Glutamatergic neuron (in vitro differentiated cells): Measurements from ENCODE around the gene FAM8A1. TPM values are rescaled to one million over a fixed set of nuclear protein-coding genes. Genes with fewer than 3 reads are reported as not detected.
A peak's percentile ranks its signal among the peaks of the same experiment; 100 is the strongest.

Experiments used
- DNase-seq: peaks from one replicate; pipeline ENCODE4 v3.0.0; 2022
- H3K27ac Mint-ChIP-seq: one replicate; pipeline ENCODE4 v1.8.0; 2020; ENCODE audit warnings: mild to moderate bottlenecking, mixed read lengths, inconsistent platforms; ENCODE audit not compliant: unreplicated experiment
- H3K27me3 Mint-ChIP-seq: one replicate; pipeline ENCODE4 v1.8.0; 2020; ENCODE audit warnings: mild to moderate bottlenecking, moderate library complexity, mixed read lengths, inconsistent platforms; ENCODE audit not compliant: unreplicated experiment
- H3K36me3 Mint-ChIP-seq: one replicate; pipeline ENCODE4 v1.8.0; 2020; ENCODE audit warnings: mild to moderate bottlenecking, mixed read lengths, inconsistent platforms; ENCODE audit not compliant: unreplicated experiment
- H3K4me1 Mint-ChIP-seq: one replicate; pipeline ENCODE4 v1.8.0; 2020; ENCODE audit warnings: mild to moderate bottlenecking, low read depth, mixed read lengths, inconsistent platforms; ENCODE audit not compliant: unreplicated experiment
- H3K4me3 Mint-ChIP-seq: one replicate; pipeline ENCODE4 v1.8.0; 2020; ENCODE audit warnings: mild to moderate bottlenecking, mixed read lengths, inconsistent platforms; ENCODE audit not compliant: unreplicated experiment
- H3K9me3 Mint-ChIP-seq: one replicate; pipeline ENCODE4 v1.8.0; 2020; ENCODE audit warnings: mild to moderate bottlenecking, moderate library complexity, mixed read lengths, inconsistent platforms; ENCODE audit not compliant: unreplicated experiment
- total RNA-seq: library from RNA; stranded (reverse); fragmentation: NEBNext Ultra II Directional; extraction: Animal tissue kit (Norgen Biotek cat#: 25700); gene quantifications from one replicate; pipeline ENCODE4 v1.2.1, GENCODE V29; 2021; ENCODE audit not compliant: unreplicated experiment
- TF ChIP-seq, protein P1 (sequence below): fragments of 200-600 bp; sonication (generic); IDR thresholded peaks from one replicate; pipeline ENCODE4 v1.5.0; 2021; ENCODE audit not compliant: partially characterized antibody, unreplicated experiment

The FAM8A1 gene
- total RNA-seq, 1 donor from 2014 or later, result 16.5 TPM

GRCh38 chr6:17601386-17601703 lies 1.2 kb downstream of the FAM8A1 start:
- Mint-ChIP-seq H3K4me3 (peak overlapping the region; percentile 97), H3K27ac (peak overlapping the region; percentile 74), H3K9me3 (peaks cover 4% of the 10 kb centered on the region), H3K27me3 (peaks cover 6% of the 10 kb centered on the region), H3K36me3 (no peaks in the 10 kb centered on the region), H3K4me1 (peaks cover 6% of the 10 kb centered on the region)
- TF ChIP-seq, protein P1, sequence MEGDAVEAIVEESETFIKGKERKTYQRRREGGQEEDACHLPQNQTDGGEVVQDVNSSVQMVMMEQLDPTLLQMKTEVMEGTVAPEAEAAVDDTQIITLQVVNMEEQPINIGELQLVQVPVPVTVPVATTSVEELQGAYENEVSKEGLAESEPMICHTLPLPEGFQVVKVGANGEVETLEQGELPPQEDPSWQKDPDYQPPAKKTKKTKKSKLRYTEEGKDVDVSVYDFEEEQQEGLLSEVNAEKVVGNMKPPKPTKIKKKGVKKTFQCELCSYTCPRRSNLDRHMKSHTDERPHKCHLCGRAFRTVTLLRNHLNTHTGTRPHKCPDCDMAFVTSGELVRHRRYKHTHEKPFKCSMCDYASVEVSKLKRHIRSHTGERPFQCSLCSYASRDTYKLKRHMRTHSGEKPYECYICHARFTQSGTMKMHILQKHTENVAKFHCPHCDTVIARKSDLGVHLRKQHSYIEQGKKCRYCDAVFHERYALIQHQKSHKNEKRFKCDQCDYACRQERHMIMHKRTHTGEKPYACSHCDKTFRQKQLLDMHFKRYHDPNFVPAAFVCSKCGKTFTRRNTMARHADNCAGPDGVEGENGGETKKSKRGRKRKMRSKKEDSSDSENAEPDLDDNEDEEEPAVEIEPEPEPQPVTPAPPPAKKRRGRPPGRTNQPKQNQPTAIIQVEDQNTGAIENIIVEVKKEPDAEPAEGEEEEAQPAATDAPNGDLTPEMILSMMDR, result no peak
- DNase-seq, result no peak

DNA sequence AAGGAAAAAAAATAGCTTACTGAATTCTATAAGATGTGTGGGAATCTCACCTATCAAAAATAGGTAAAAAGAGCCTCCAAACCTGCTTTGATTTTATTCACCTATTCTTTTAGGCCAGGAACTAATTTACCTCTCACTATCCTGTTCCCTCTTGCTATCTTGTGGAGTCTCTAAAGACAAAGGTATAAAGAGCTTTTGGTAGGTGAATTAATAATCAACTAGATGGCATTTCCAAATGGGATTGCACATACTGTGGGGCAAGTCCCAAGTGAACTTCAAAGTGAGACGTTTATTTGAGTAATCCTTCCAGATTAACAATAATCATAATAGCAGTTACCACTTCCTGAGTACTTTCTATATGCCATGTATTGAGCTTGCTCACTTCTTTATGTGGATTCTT lies 2.8 kb downstream of the FAM8A1 start:
- H3K36me3 Mint-ChIP-seq, result no peaks in the 10 kb centered on the region
- TF ChIP-seq, protein P1, result no peak
- H3K27me3 Mint-ChIP-seq, result peaks cover 6% of the 10 kb centered on the region
- H3K27ac Mint-ChIP-seq, result no peak overlapping the region
- DNase-seq, result no peak
- no peak overlapping the region for H3K4me3 Mint-ChIP-seq
- H3K9me3 Mint-ChIP-seq, result peaks cover 4% of the 10 kb centered on the region
- peaks cover 6% of the 10 kb centered on the region for H3K4me1 Mint-ChIP-seq

GRCh38 chr6:17606606-17607005 lies 6.5 kb downstream of the FAM8A1 start:
- Mint-ChIP-seq H3K27ac (no peak overlapping the region), H3K4me1 (no peaks in the 10 kb centered on the region), H3K36me3 (no peaks in the 10 kb centered on the region), H3K27me3 (no peaks in the 10 kb centered on the region), H3K9me3 (no peaks in the 10 kb centered on the region), H3K4me3 (no peak overlapping the region)
- DNase-seq, result no peak
- TF ChIP-seq, protein P1, result no peak

GRCh38 chr6:17610835-17611234 lies 10.7 kb downstream of the FAM8A1 start:
- TF ChIP-seq, protein P1, result no peak
- H3K4me1 Mint-ChIP-seq, result no peaks in the 10 kb centered on the region
- no peak overlapping the region for H3K4me3 Mint-ChIP-seq
- no peaks in the 10 kb centered on the region for H3K36me3 Mint-ChIP-seq
- DNase-seq, result no peak
- H3K27ac Mint-ChIP-seq, result no peak overlapping the region
- H3K9me3 Mint-ChIP-seq, result no peaks in the 10 kb centered on the region
- H3K27me3 Mint-ChIP-seq, result no peaks in the 10 kb centered on the region

DNA sequence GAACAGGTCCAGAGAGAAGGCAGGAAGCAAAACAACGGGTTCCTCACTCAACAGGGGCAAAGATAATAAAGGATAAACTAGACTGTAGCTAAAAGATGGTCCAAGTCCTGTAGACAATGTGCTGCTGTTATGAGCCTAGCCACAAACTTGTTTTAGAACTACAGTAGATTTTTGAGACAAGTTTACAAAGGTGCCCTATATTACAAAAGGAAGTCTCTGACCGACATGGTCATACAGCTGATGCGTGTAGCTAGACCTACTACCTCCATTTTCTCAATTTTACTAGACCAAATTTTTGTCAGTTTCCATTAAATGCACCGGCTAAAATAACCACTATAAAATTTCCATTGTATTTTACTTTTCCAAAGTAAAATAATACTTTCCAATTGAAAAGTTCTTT lies 11.9 kb downstream of the FAM8A1 start:
- Mint-ChIP-seq H3K36me3 (no peaks in the 10 kb centered on the region), H3K4me1 (no peaks in the 10 kb centered on the region), H3K4me3 (no peak overlapping the region), H3K27ac (no peak overlapping the region), H3K9me3 (no peaks in the 10 kb centered on the region), H3K27me3 (no peaks in the 10 kb centered on the region)
- no peak for DNase-seq
- TF ChIP-seq, protein P1, result no peak
